ENCODE data around the gene VDAC2. TPM values are rescaled to one million over a fixed set of nuclear protein-coding genes. Genes with fewer than 3 reads are reported as not detected.

VDAC2 gene
- total RNA-seq, 2 experiments from 2014 or later: 81.4 to 182 TPM

DNA sequence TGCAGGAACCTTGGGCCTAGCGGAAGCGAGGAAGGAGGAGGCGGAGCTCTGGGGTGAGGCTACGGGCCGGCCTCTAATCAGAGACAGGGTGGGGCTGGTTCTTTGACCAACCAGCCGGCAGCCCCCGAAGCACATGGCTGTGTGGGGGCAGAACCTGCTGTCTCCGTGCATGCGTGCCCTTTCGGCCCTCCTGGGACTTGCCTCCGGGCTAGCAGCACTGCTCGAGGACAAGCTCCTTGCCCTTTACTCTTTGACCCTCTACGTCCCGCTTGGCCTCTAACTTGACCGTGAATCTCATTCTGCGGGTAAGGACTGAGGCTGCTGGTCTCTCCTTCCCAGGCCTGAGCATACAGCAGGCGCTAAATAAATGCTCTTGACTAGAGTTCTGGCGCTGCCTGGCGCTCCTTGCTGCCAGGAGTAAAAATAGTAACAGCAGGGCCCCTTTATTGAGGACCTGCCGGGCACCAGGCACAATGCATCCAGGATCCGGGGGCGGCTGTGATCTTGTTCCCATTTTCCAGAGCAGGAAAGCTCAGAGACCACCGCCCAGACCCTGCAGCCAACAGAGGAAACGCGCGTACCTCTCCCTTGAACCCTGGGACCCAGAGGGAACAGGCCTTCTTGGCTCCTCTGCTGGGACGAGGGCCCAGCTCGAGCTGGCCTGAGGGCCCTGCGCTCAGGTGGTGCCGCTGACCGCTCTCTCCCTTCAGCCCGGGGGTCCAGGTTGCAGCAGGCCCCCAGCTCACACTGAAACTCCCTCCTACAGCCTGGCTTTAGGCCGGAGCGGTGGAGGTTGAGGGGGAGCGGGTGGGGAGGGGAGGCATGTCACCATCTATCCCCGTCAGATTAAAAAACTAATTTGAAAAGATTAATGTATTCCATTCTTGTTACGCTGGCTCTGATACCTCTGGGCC is 27.8 kb downstream of the VDAC2 start:
- intact Hi-C loops (cut with micrococcal nuclease; ENCODE audit: unreplicated experiment): loop anchor here (5.0 to 10.0 kb wide), 2 partner anchors 224 to 996 kb away; no protein-coding TSS in a partner anchor
- Histone ChIP-seq H3K9me3 (ENCODE audit: low read length) (no peaks in the 10 kb centered on the region), H4K20me1 (ENCODE audit: insufficient read depth, low read length) (no peaks in the 10 kb centered on the region), H3K27ac (ENCODE audit: low read depth, low read length, poor library complexity, severe bottlenecking) (no peak overlapping the region), H3K36me3 (ENCODE audit: insufficient read depth, low read length) (peaks cover 4% of the 10 kb centered on the region; the same call in 1 of the 2 replicates), H3K9me2 (ENCODE audit: insufficient read depth, low read length) (no peaks in the 10 kb centered on the region), H3K4me1 (ENCODE audit: insufficient read depth, low read length, poor library complexity, severe bottlenecking) (peaks cover 12% of the 10 kb centered on the region), H3K4me3 (ENCODE audit: low read depth, low read length, poor library complexity, severe bottlenecking) (no peak overlapping the region), H2AFZ (ENCODE audit: low read length) (no peak overlapping the region), H3K4me2 (ENCODE audit: low read length) (no peak overlapping the region), H3K79me2 (ENCODE audit: insufficient read depth, low read depth, low read length) (no peaks in the 10 kb centered on the region)
- no peak for DNase-seq (ENCODE audit: low spot score)
- TF ChIP-seq CTCF (conservative IDR thresholded peaks at IDR 0.05; ENCODE audit: low read length): no peak
- no peak for TF ChIP-seq EZH2phosphoT487 (IDR thresholded peaks at IDR 0.05; ENCODE audit: borderline replicate concordance, low read depth, low read length)
- POLR2A ChIA-PET: interaction anchor here (0.6 kb wide), 2 partner anchors 92 to 571 kb away, joined by 3 to 6 read pairs; no protein-coding TSS in a partner anchor
- CTCF ChIA-PET (ENCODE audit: unreplicated experiment): no interaction called here
- BruUV-seq (replicated peaks): no TSS peak

GRCh38 chr10:75239096-75239790 is 28.6 kb downstream of the VDAC2 start:
- no peaks in the 10 kb centered on the region for H4K20me1 ChIP-seq (ENCODE audit: insufficient read depth, low read length)
- no peak overlapping the region for H3K27ac ChIP-seq (ENCODE audit: low read depth, low read length, poor library complexity, severe bottlenecking)
- no peaks in the 10 kb centered on the region for H3K79me2 ChIP-seq (ENCODE audit: insufficient read depth, low read depth, low read length)
- peaks cover 6% of the 10 kb centered on the region for H3K4me1 ChIP-seq (ENCODE audit: insufficient read depth, low read length, poor library complexity, severe bottlenecking)
- BruUV-seq (replicated peaks): no TSS peak
- H3K4me2 ChIP-seq (ENCODE audit: low read length): no peak overlapping the region
- H3K9me2 ChIP-seq (ENCODE audit: insufficient read depth, low read length): no peaks in the 10 kb centered on the region
- no peaks in the 10 kb centered on the region for H3K9me3 ChIP-seq (ENCODE audit: low read length)
- no peak overlapping the region for H3K4me3 ChIP-seq (ENCODE audit: low read depth, low read length, poor library complexity, severe bottlenecking)
- DNase-seq (ENCODE audit: low spot score): no peak
- no peaks in the 10 kb centered on the region for H3K36me3 ChIP-seq (ENCODE audit: insufficient read depth, low read length)
- TF ChIP-seq CTCF (conservative IDR thresholded peaks at IDR 0.05; ENCODE audit: low read length) (no peak), EZH2phosphoT487 (IDR thresholded peaks at IDR 0.05; ENCODE audit: borderline replicate concordance, low read depth, low read length) (no peak)
- ChIA-PET POLR2A (no interaction called here), CTCF (ENCODE audit: unreplicated experiment) (no interaction called here)
- no peak overlapping the region for H2AFZ ChIP-seq (ENCODE audit: low read length)
- intact Hi-C loops (cut with micrococcal nuclease; ENCODE audit: unreplicated experiment): loop anchor here (5.0 to 10.0 kb wide), 2 partner anchors 224 to 997 kb away; no protein-coding TSS in a partner anchor

Measured in OCI-LY7 (cell line).